Ovary (tissue), 9 donors: Measurements from ENCODE around the gene DPH7. TPM values are rescaled to one million over a fixed set of nuclear protein-coding genes. Genes with fewer than 3 reads are reported as not detected.

Source experiments
- DNase-seq, 5 donors: peaks; one replicate each; pipeline ENCODE4 v3.0.0-alpha.2; 2019 to 2020
- H3K27ac ChIP-seq, 2 donors: fragments of 200-600 bp; one replicate each; pipeline versions ENCODE4 v1.5.1 to v1.8.0; 2019 to 2022
- H3K27me3 ChIP-seq: fragments of 200-600 bp; one replicate; pipeline ENCODE4 v1.8.0; 2022
- H3K36me3 ChIP-seq: fragments of 200-600 bp; sonication (generic); one replicate; pipeline ENCODE4 v1.5.1; 2019
- H3K4me1 ChIP-seq: one replicate; pipeline ENCODE4 v1.8.1; 2013; ENCODE audit warnings: mild to moderate bottlenecking, moderate library complexity; ENCODE audit not compliant: insufficient read depth
- H3K4me3 ChIP-seq: fragments of 200-600 bp; sonication (generic); one replicate; pipeline ENCODE4 v1.5.1; 2017
- H3K9me3 ChIP-seq, 2 donors: fragments of 200-600 bp in 1 of 2; sonication (generic) in 1 of 2; one replicate each; pipeline versions ENCODE4 v1.5.1 to v1.8.1; 2013 to 2019; ENCODE audit warnings: mild to moderate bottlenecking in 1 of 2, moderate library complexity in 1 of 2
- CTCF ChIP-seq, 3 donors: fragments of 450-650 bp in 2 of 3; fragments of 200-600 bp in 1 of 3; IDR thresholded peaks; one replicate each; pipeline versions ENCODE4 v1.5.1 to v1.8.0; 2016 to 2022; ENCODE audit warnings: antibody characterized with exemption in 3 of 3, mild to moderate bottlenecking in 1 of 3
- EP300 ChIP-seq: sonication (generic); formaldehyde crosslinking; IDR thresholded peaks from one replicate; pipeline ENCODE4 v1.6.1; 2017; ENCODE audit warnings: antibody characterized with exemption
- POLR2A ChIP-seq: fragments of 450-650 bp; IDR thresholded peaks from one replicate; pipeline ENCODE4 v1.6.1; 2017; ENCODE audit warnings: antibody characterized with exemption, mild to moderate bottlenecking, moderate library complexity
- WGBS, 3 donors: extraction: QIAGEN DNeasy Blood & Tissue Kit in 1 of 3; methylation state at CpG; one replicate each; pipeline versions ENCODE4 v1.1.5 to v1.1.7; 2013 to 2017; 5-methylcytosine and 5-hydroxymethylcytosine counted together
- intact Hi-C, 4 donors: fragments of 100-400 bp; cut with DNase I; formaldehyde crosslinking; loops; one replicate each; pipeline versions ENCODE4 v1.11.0 to v1.15.1; 2022 to 2023
- polyA plus RNA-seq, 2 donors: library from polyadenylated mRNA; stranded (reverse); fragments of 200-250 nt in 1 of 2; fragments of 350-450 nt in 1 of 2; fragmentation: Illumina TruSeq in 1 of 2; extraction: RNeasy Lipid Tissue Mini Kit (QIAGEN cat#74804) in 1 of 2; gene quantifications; one replicate each; pipeline ENCODE4 v1.2.3, GENCODE V29; 2013 to 2014
- total RNA-seq, 7 donors: library from RNA; depleted of rRNA in 2 of 7; stranded (reverse); fragments of >200 nt in 2 of 7; fragmentation: NEBNext Ultra II Directional in 3 of 7; extraction: Animal tissue kit (Norgen Biotek cat#: 25700) in 3 of 7; gene quantifications; one replicate each; pipeline versions ENCODE4 v1.1.0 to v1.2.4, GENCODE V29; 2016 to 2023
- donor health status: DM: no; HTN: no; CAD: no; lungs with moderate emphysema.
- donor health status: DM: no; HTN: no; CAD: no.
- donor health status: Bipolar disorder and iron deficiency.
- donor health status: DM: yes; HTN: yes; CAD: no.
- donor health status: DM: no; HTN: no; CAD: no.
- donor health status: DM: yes; HTN: yes; CAD: no.

The DPH7 gene
- total and polyA plus RNA-seq, 9 donors = 15.4 to 38.2 (median 33.0) TPM

GRCh38 chr9:137550231-137550621 lies 28.5 kb downstream of the DPH7 start, which contains the start of gene PNPLA7:
PNPLA7 (minus strand) TSS chr9:137550402; CDS start chr9:137550197, 205 bp downstream.
- H3K27me3 ChIP-seq = no peaks in the 10 kb centered on the region
- H3K4me3 ChIP-seq = peak within 1 kb of the TSS; percentile 75
- 3% methylated on average over 11 to 13 of the region's 13 CpGs for WGBS, 3 donors
- peak within 1 kb of the TSS; percentile 74 to 76 for H3K27ac ChIP-seq
- no peaks in the 10 kb centered on the region for H3K36me3 ChIP-seq
- DNase-seq = peak; percentile 85 to 90 (median 87)
- intact Hi-C loops = no loop called here
- TF ChIP-seq POLR2A (no peak), EP300 (no peak), CTCF (IDR thresholded peaks at IDR 0.05) (no peak)
- H3K4me1 ChIP-seq = peaks cover 13% of the 10 kb centered on the region
- H3K9me3 ChIP-seq = no peaks in the 10 kb centered on the region

GRCh38 chr9:137547687-137548543 lies 30.8 kb downstream of the DPH7 start:
- WGBS, 3 donors = 55 to 80% (median 74%) methylated on average over 23 of the region's 23 CpGs
- TF ChIP-seq EP300 = no peak
- TF ChIP-seq POLR2A = no peak
- TF ChIP-seq CTCF (IDR thresholded peaks at IDR 0.05) = no peak
- Histone ChIP-seq H3K4me3 (no peak overlapping the region), H3K27ac (peak overlapping the region in 1 of 2 donors; percentile 7), H3K36me3 (no peaks in the 10 kb centered on the region), H3K4me1 (peaks cover 13% of the 10 kb centered on the region), H3K9me3 (no peaks in the 10 kb centered on the region), H3K27me3 (no peaks in the 10 kb centered on the region)
- intact Hi-C loops = no loop called here
- no peak for DNase-seq

DNA sequence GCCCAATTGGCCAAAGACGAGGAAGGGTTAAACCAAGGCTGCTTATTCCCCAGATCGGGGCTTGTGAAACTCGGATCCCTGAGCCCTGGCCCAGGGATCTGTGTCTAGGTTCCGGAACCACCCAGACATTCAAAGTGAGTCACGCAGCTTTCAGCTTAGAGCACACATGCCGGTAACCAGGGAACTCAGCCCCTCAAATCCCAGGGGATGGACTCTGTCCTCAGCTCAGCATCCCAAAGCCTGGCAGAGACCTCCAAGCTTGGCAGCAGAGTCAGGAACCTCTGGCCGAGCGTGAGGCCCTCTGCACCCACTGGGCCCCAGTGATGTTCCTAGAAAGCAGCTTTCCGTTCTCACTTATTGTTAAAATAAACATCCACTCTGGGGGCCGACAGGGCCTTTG lies 33.6 kb downstream of the DPH7 start:
- DNase-seq = no peak
- TF ChIP-seq POLR2A (no peak), CTCF (IDR thresholded peaks at IDR 0.05) (no peak), EP300 (no peak)
- intact Hi-C loops = no loop called here
- Histone ChIP-seq H3K4me1 (peaks cover 11% of the 10 kb centered on the region), H3K27me3 (no peaks in the 10 kb centered on the region), H3K27ac (no peak overlapping the region), H3K36me3 (no peaks in the 10 kb centered on the region), H3K9me3 (no peaks in the 10 kb centered on the region), H3K4me3 (no peak overlapping the region)
- 80 to 81% (median 80%) methylated on average over 10 of the region's 10 CpGs for WGBS, 3 donors

DNA sequence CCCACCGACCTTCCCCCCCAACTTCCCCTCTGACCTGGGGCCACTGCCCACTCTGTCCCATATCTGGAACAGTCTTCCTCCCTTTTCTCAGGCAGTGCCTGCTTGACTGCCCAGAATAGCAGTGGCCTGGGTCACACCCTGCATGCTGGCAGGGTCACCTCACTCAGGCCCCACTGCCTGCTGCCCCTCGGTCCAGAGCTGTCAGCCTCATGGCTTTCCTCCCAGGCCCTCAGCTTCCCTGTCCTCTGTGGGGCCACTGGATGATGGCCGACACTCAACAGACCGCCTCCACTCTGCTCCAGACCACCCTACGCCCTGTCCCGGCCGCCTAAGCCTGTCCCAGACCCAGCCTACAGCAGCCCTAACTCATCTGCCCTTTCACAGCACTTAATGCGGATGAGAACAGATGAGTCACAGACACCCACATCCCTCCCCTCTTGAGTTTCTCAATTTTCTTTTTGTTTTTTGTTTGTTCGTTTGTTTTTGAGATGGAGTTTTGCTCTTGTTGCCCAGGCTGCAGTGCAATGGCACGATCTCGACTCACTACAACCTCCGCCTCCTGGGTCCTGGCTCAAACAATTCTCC lies 34.5 kb downstream of the DPH7 start:
- H3K36me3 ChIP-seq = no peaks in the 10 kb centered on the region
- H3K27me3 ChIP-seq = no peaks in the 10 kb centered on the region
- no peak for DNase-seq
- TF ChIP-seq CTCF (IDR thresholded peaks at IDR 0.05) = no peak
- no peak for TF ChIP-seq EP300
- TF ChIP-seq POLR2A = no peak
- intact Hi-C loops = no loop called here
- H3K4me3 ChIP-seq = no peak overlapping the region
- H3K27ac ChIP-seq = no peak overlapping the region
- H3K9me3 ChIP-seq = no peaks in the 10 kb centered on the region
- WGBS, 3 donors = 81 to 85% (median 82%) methylated on average over 12 of the region's 12 CpGs
- H3K4me1 ChIP-seq = peaks cover 6% of the 10 kb centered on the region
